Gastrocnemius medialis (tissue), 4 donors: ENCODE measurements around the gene PLK4. TPM values are rescaled to one million over a fixed set of nuclear protein-coding genes. Genes with fewer than 3 reads are reported as not detected.

Experiments
- ATAC-seq, 2 donors: fragments of 150-250 bp; one replicate each; pipeline ENCODE4 v1.9.1; 2016
- DNase-seq, 2 donors: peaks; one replicate each; pipeline ENCODE4 v3.0.0-alpha.2; 2019
- H3K27ac ChIP-seq, 4 donors: fragments of 200-600 bp; sonication (generic); 1 replicate in 1 of 4; 2 replicates in 3 of 4; pipeline ENCODE4 v1.5.1; 2016 to 2018; ENCODE audit warnings: mild to moderate bottlenecking in 2 of 4, moderate library complexity in 1 of 4
- H3K27me3 ChIP-seq, 3 donors: fragments of 200-600 bp; sonication (generic) in 2 of 3; 1 replicate in 1 of 3; 2 replicates in 2 of 3; pipeline versions ENCODE4 v1.5.1 to v1.6.0; 2016 to 2019; ENCODE audit warnings: mild to moderate bottlenecking in 1 of 3, moderate library complexity in 1 of 3
- H3K36me3 ChIP-seq, 2 donors: fragments of 200-600 bp; sonication (generic) in 1 of 2; one replicate each; pipeline ENCODE4 v1.5.1; 2017 to 2018
- H3K4me1 ChIP-seq, 2 donors: fragments of 200-600 bp; sonication (generic) in 1 of 2; one replicate each; pipeline ENCODE4 v1.5.1; 2016 to 2017; ENCODE audit warnings: mild to moderate bottlenecking in 2 of 2
- H3K4me3 ChIP-seq, 4 donors: fragments of 200-600 bp; sonication (generic) in 3 of 4; 1 replicate in 1 of 4; 2 replicates in 3 of 4; pipeline ENCODE4 v1.5.1; 2016 to 2019; ENCODE audit warnings: mild to moderate bottlenecking in 2 of 4
- H3K9me3 ChIP-seq, 3 donors: fragments of 200-600 bp; sonication (generic) in 2 of 3; 1 replicate in 1 of 3; 2 replicates in 2 of 3; pipeline ENCODE4 v1.5.1; 2016 to 2019
- CTCF ChIP-seq, 5 experiments: fragments of 450-650 bp in 3 of 5; fragments of 200-600 bp in 2 of 5; sonication (generic) in 2 of 5; IDR thresholded peaks in 4 of 5; conservative IDR thresholded peaks in 1 of 5; 1 replicate in 4 of 5; 2 replicates in 1 of 5; pipeline ENCODE4 v1.5.1; 2016 to 2019; ENCODE audit warnings: antibody characterized with exemption in 5 of 5, mild to moderate bottlenecking in 3 of 5, moderate library complexity in 3 of 5
- POLR2A ChIP-seq, 2 donors: fragments of 450-650 bp; IDR thresholded peaks; one replicate each; pipeline ENCODE4 v1.6.1; 2017; ENCODE audit warnings: antibody characterized with exemption in 2 of 2, mild to moderate bottlenecking in 2 of 2, moderate library complexity in 2 of 2
- in situ Hi-C, 4 donors: fragments of 200-750 bp; cut with MboI; loops; one replicate each; pipeline versions ENCODE4 v1.15.0 to v1.8.0; 2017; ENCODE audit warnings: low sequenced_read_pairs in 4 of 4
- intact Hi-C: fragments of 100-400 bp; cut with DNase I; formaldehyde crosslinking; loops from one replicate; pipeline ENCODE4 v1.15.1; 2023; ENCODE audit warnings: low total_unique reads
- total RNA-seq, 4 donors: library from RNA; depleted of rRNA; stranded (reverse); fragments of >200 nt; gene quantifications; one replicate each; pipeline versions ENCODE4 v1.1.0 to v1.2.3, GENCODE V29; 2016

The PLK4 gene
- total RNA-seq: under 1 TPM in 2 of 4 donors, not detected in 2; 0.11 to 0.98 TPM

GRCh38 chr4:127880763-127881562, at the start of gene PLK4:
TSS of gene PLK4 (plus strand) at chr4:127880893. CDS start at chr4:127881135, 242 bp downstream.
- peak within 1 kb of the TSS; percentile 6 to 65 (median 59) for H3K27ac ChIP-seq
- in situ Hi-C loops: loop anchor here in 1 of 4 donors (10.0 kb wide), 2 partner anchors 96 to 984 kb away; partner anchors contain the start of gene HSPA4L
- DNase-seq (peak; percentile 79 to 83), ATAC-seq (peak; percentile 96 to 98)
- H3K9me3 ChIP-seq: no peaks in the 10 kb centered on the region
- TF ChIP-seq POLR2A (IDR thresholded peaks at IDR 0.05) (peak in 1 of 2 donors; percentile 4), CTCF (IDR thresholded peaks at IDR 0.05 in 4 of 5, conservative IDR thresholded peaks at IDR 0.05 in 1 of 5) (no peak)
- intact Hi-C loops: loop anchor here (2.0 to 5.0 kb wide), 2 partner anchors 86 to 98 kb away; partner anchors contain the start of genes ABHD18, HSPA4L and MFSD8
- no peaks in the 10 kb centered on the region for H3K36me3 ChIP-seq
- H3K4me3 ChIP-seq: peak within 1 kb of the TSS; percentile 63 to 83 (median 74)
- H3K27me3 ChIP-seq: no peaks in the 10 kb centered on the region
- peaks cover 7 to 10% of the 10 kb centered on the region in 2 donors for H3K4me1 ChIP-seq

- H3K4me3 ChIP-seq: no peak overlapping the region
- TF ChIP-seq CTCF (IDR thresholded peaks at IDR 0.05 in 4 of 5, conservative IDR thresholded peaks at IDR 0.05 in 1 of 5): no peak
- no peak for TF ChIP-seq POLR2A (IDR thresholded peaks at IDR 0.05)
- no peak for ATAC-seq
- H3K4me1 ChIP-seq: no peaks in the 10 kb centered on the region
- no peaks in the 10 kb centered on the region for H3K27me3 ChIP-seq
- in situ Hi-C loops (no loop called here), intact Hi-C loops (no loop called here)
- no peak for DNase-seq
- H3K27ac ChIP-seq: no peak overlapping the region
- no peaks in the 10 kb centered on the region for H3K9me3 ChIP-seq
- H3K36me3 ChIP-seq: peaks cover 0 to 5% of the 10 kb centered on the region in 2 donors
These were observed 48.1 kb upstream of the PLK4 start for GRCh38 chr4:127832585-127832984.

- H3K36me3 ChIP-seq: no peaks in the 10 kb centered on the region
- DNase-seq (no peak), ATAC-seq (no peak)
- intact Hi-C loops (no loop called here), in situ Hi-C loops (no loop called here)
- H3K4me3 ChIP-seq: no peak overlapping the region
- H3K9me3 ChIP-seq: no peaks in the 10 kb centered on the region
- H3K4me1 ChIP-seq: no peaks in the 10 kb centered on the region
- no peak for TF ChIP-seq CTCF (IDR thresholded peaks at IDR 0.05 in 4 of 5, conservative IDR thresholded peaks at IDR 0.05 in 1 of 5)
- H3K27ac ChIP-seq: no peak overlapping the region
- H3K27me3 ChIP-seq: no peaks in the 10 kb centered on the region
These were observed 36.7 kb upstream of the PLK4 start for GRCh38 chr4:127843704-127844600.

- no peak for TF ChIP-seq CTCF (IDR thresholded peaks at IDR 0.05 in 4 of 5, conservative IDR thresholded peaks at IDR 0.05 in 1 of 5)
- no peak for TF ChIP-seq POLR2A (IDR thresholded peaks at IDR 0.05)
- Histone ChIP-seq H3K36me3 (no peaks in the 10 kb centered on the region), H3K27ac (no peak overlapping the region), H3K4me1 (no peaks in the 10 kb centered on the region), H3K4me3 (no peak overlapping the region), H3K27me3 (no peaks in the 10 kb centered on the region), H3K9me3 (peaks cover 0 to 1% (median 0%) of the 10 kb centered on the region in 3 donors)
- no peak for ATAC-seq
- intact Hi-C loops (no loop called here), in situ Hi-C loops (no loop called here)
- no peak for DNase-seq
These were observed 36.0 kb upstream of the PLK4 start for GRCh38 chr4:127844601-127845116.
